CD14-positive monocyte (primary cell): ENCODE data around the gene ACER1. TPM values are rescaled to one million over a fixed set of nuclear protein-coding genes. Genes with fewer than 3 reads are reported as not detected.

Experiments
- DNase-seq, 3 donors: peaks; one replicate each; pipeline ENCODE4 v3.0.0-alpha.2; 2011 to 2022
- H2AFZ ChIP-seq: 2 replicates; pipeline ENCODE4 v1.6.0; 2012; ENCODE audit warnings: mild to moderate bottlenecking, low read depth, low read length, inconsistent platforms; ENCODE audit not compliant: insufficient read depth, poor library complexity, severe bottlenecking
- H3K27ac ChIP-seq, 2 donors: 1 replicate in 1 of 2; 2 replicates in 1 of 2; pipeline ENCODE4 v1.5.1; 2012 to 2013; ENCODE audit warnings: low read length in 2 of 2, control low read depth in 1 of 2, inconsistent platforms in 1 of 2, low read depth in 1 of 2, mild to moderate bottlenecking in 1 of 2
- H3K27me3 ChIP-seq, 2 donors: one replicate each; pipeline versions ENCODE4 v1.6.0 to v1.6.1; 2011 to 2013; ENCODE audit warnings: low read length in 2 of 2; ENCODE audit not compliant: control insufficient read depth in 2 of 2, insufficient read depth in 2 of 2
- H3K36me3 ChIP-seq, 2 donors: replicated peaks in 1 of 2; 1 replicate in 1 of 2; 2 replicates in 1 of 2; pipeline versions ENCODE4 v1.5.1 to v1.6.1; 2012 to 2013; ENCODE audit warnings: low read length in 2 of 2, control low read depth in 1 of 2, inconsistent platforms in 1 of 2, mild to moderate bottlenecking in 1 of 2; ENCODE audit not compliant: insufficient read depth in 2 of 2, control insufficient read depth in 1 of 2
- H3K4me1 ChIP-seq, 2 donors: 1 replicate in 1 of 2; 2 replicates in 1 of 2; pipeline versions ENCODE4 v1.5.1 to v1.6.1; 2012 to 2013; ENCODE audit warnings: low read length in 2 of 2, control low read depth in 1 of 2, inconsistent platforms in 1 of 2, mild to moderate bottlenecking in 1 of 2, moderate library complexity in 1 of 2; ENCODE audit not compliant: insufficient read depth in 2 of 2, control insufficient read depth in 1 of 2
- H3K4me2 ChIP-seq: replicated peaks from 2 replicates; pipeline ENCODE3; 2012; ENCODE audit warnings: low read length, moderate library complexity, mild to moderate bottlenecking; ENCODE audit not compliant: poor library complexity, severe bottlenecking; ENCODE audit errors: extremely low read depth
- H3K4me3 ChIP-seq, 3 experiments: fragments of 200-600 bp in 1 of 3; sonication (generic) in 1 of 3; replicated peaks in 1 of 3; 1 replicate in 2 of 3; 2 replicates in 1 of 3; pipeline ENCODE4 v1.5.1; 2011 to 2013; ENCODE audit warnings: low read length in 3 of 3, mild to moderate bottlenecking in 3 of 3, control low read depth in 2 of 3, low read depth in 2 of 3, inconsistent platforms in 1 of 3, moderate library complexity in 1 of 3
- H3K79me2 ChIP-seq: 2 replicates; pipeline ENCODE4 v1.6.0; 2012; ENCODE audit warnings: mild to moderate bottlenecking, control low read depth, inconsistent platforms, low read length, moderate library complexity; ENCODE audit not compliant: insufficient read depth
- H3K9ac ChIP-seq: 2 replicates; pipeline ENCODE4 v1.6.0; 2017; ENCODE audit warnings: low read length, mild to moderate bottlenecking; ENCODE audit not compliant: insufficient read depth, poor library complexity, severe bottlenecking
- H3K9me3 ChIP-seq, 2 donors: replicated peaks in 1 of 2; 1 replicate in 1 of 2; 2 replicates in 1 of 2; pipeline versions ENCODE4 v1.5.1 to v1.6.1; 2012 to 2013; ENCODE audit warnings: low read length in 2 of 2, control low read depth in 1 of 2; ENCODE audit not compliant: control insufficient read depth in 1 of 2, insufficient read depth in 1 of 2
- H4K20me1 ChIP-seq: 2 replicates; pipeline ENCODE4 v1.6.0; 2012; ENCODE audit warnings: mild to moderate bottlenecking, low read length, control low read depth, moderate library complexity; ENCODE audit not compliant: insufficient read depth
- H3K27ac Mint-ChIP-seq, 7 donors: one replicate each; pipeline ENCODE4 v1.8.0; 2020; ENCODE audit warnings: mild to moderate bottlenecking in 7 of 7, mixed read lengths in 7 of 7, moderate library complexity in 6 of 7, inconsistent platforms in 2 of 7
- H3K27me3 Mint-ChIP-seq, 3 donors: one replicate each; pipeline ENCODE4 v1.8.0; 2021 to 2022; ENCODE audit warnings: low read depth in 3 of 3, mild to moderate bottlenecking in 3 of 3, mixed read lengths in 3 of 3, moderate library complexity in 3 of 3, inconsistent platforms in 1 of 3
- H3K36me3 Mint-ChIP-seq, 2 donors: one replicate each; pipeline ENCODE4 v1.8.0; 2020; ENCODE audit warnings: mixed read lengths in 2 of 2, inconsistent platforms in 1 of 2, mild to moderate bottlenecking in 1 of 2
- H3K4me1 Mint-ChIP-seq: one replicate; pipeline ENCODE4 v1.8.0; 2020; ENCODE audit warnings: mild to moderate bottlenecking, mixed read lengths
- H3K4me3 Mint-ChIP-seq, 2 donors: one replicate each; pipeline ENCODE4 v1.8.0; 2020; ENCODE audit warnings: mild to moderate bottlenecking in 2 of 2, mixed read lengths in 2 of 2, moderate library complexity in 1 of 2
- H3K9me3 Mint-ChIP-seq, 7 donors: one replicate each; pipeline ENCODE4 v1.8.0; 2020 to 2022; ENCODE audit warnings: mixed read lengths in 7 of 7, mild to moderate bottlenecking in 6 of 7, moderate library complexity in 6 of 7, inconsistent platforms in 2 of 7
- CTCF ChIP-seq: fragments of 200-600 bp; IDR thresholded peaks from one replicate; pipeline ENCODE4 v1.8.0; 2022; ENCODE audit warnings: antibody characterized with exemption, mild to moderate bottlenecking
- WGBS: methylation state at CpG from one replicate; pipeline ENCODE4 v1.1.5; 2013; ENCODE audit warnings: missing lambda C conversion rate; ENCODE audit not compliant: insufficient coverage; 5-methylcytosine and 5-hydroxymethylcytosine counted together
- intact Hi-C, 2 donors: fragments of 100-400 bp; cut with micrococcal nuclease; formaldehyde crosslinking; loops; one replicate each; pipeline versions ENCODE4 v1.15.0 to v1.15.1; 2023
- polyA plus RNA-seq, 3 donors: library from polyadenylated mRNA; depleted of rRNA in 1 of 3; unstranded in 2 of 3; stranded (reverse) in 1 of 3; fragments of 300-500 nt in 2 of 3; fragments of >200 nt in 1 of 3; fragmentation: Illumina TruSeq in 2 of 3; gene quantifications; 1 replicate in 2 of 3; 2 replicates in 1 of 3; pipeline ENCODE4 v1.2.3, GENCODE V29; 2012 to 2021

ACER1 gene
- polyA plus RNA-seq, 3 donors = not detected

GRCh38 chr19:6270822-6271221 is 62.6 kb downstream of the ACER1 start:
- H3K79me2 ChIP-seq = peaks cover 95% of the 10 kb centered on the region
- H3K36me3 ChIP-seq = peaks cover 30 to 49% of the 10 kb centered on the region in 2 donors
- DNase-seq = no peak
- peaks cover 47 to 58% of the 10 kb centered on the region in 2 donors for H3K36me3 Mint-ChIP-seq
- no peak overlapping the region for H3K4me3 ChIP-seq
- peaks cover 0 to 4% (median 0%) of the 10 kb centered on the region in 3 donors for H3K27me3 Mint-ChIP-seq
- no peaks in the 10 kb centered on the region for H3K9me3 Mint-ChIP-seq
- 97% methylated on average over 17 of the region's 17 CpGs for WGBS
- peaks cover 35 to 36% of the 10 kb centered on the region in 2 donors for H3K4me1 ChIP-seq
- H3K27me3 ChIP-seq = no peaks in the 10 kb centered on the region
- TF ChIP-seq CTCF = no peak
- H3K27ac ChIP-seq = peak overlapping the region in 1 of 2 donors; percentile 89
- H2AFZ ChIP-seq = no peak overlapping the region
- H3K27ac Mint-ChIP-seq = peak overlapping the region in 5 of 7 donors; percentile 0 to 75 (median 59)
- intact Hi-C loops = no loop called here
- peaks cover 61% of the 10 kb centered on the region for H4K20me1 ChIP-seq
- H3K4me2 ChIP-seq = no peak overlapping the region
- H3K9ac ChIP-seq = no peak overlapping the region
- H3K4me3 Mint-ChIP-seq = no peak overlapping the region
- H3K4me1 Mint-ChIP-seq = peaks cover 50% of the 10 kb centered on the region
- no peaks in the 10 kb centered on the region for H3K9me3 ChIP-seq

GRCh38 chr19:6270076-6270745 is 63.2 kb downstream of the ACER1 start:
- Histone ChIP-seq H3K36me3 (peaks cover 30 to 55% of the 10 kb centered on the region in 2 donors), H3K4me3 (no peak overlapping the region), H3K79me2 (peaks cover 94% of the 10 kb centered on the region), H4K20me1 (peaks cover 61% of the 10 kb centered on the region), H3K27me3 (no peaks in the 10 kb centered on the region), H3K9me3 (no peaks in the 10 kb centered on the region), H2AFZ (no peak overlapping the region), H3K4me2 (no peak overlapping the region), H3K27ac (peak overlapping the region in 1 of 2 donors; percentile 20), H3K4me1 (peaks cover 29 to 30% of the 10 kb centered on the region in 2 donors), H3K9ac (no peak overlapping the region)
- Mint-ChIP-seq H3K4me3 (no peak overlapping the region), H3K27ac (peak overlapping the region in 2 of 7 donors; percentile 3 to 70), H3K27me3 (peaks cover 0 to 4% (median 0%) of the 10 kb centered on the region in 3 donors), H3K4me1 (peaks cover 44% of the 10 kb centered on the region), H3K36me3 (peaks cover 47 to 64% of the 10 kb centered on the region in 2 donors), H3K9me3 (no peaks in the 10 kb centered on the region)
- intact Hi-C loops = no loop called here
- no peak for TF ChIP-seq CTCF
- WGBS = 97% methylated on average over 23 of the region's 31 CpGs
- DNase-seq = no peak
